GM12874 (cell line): Measurements from ENCODE around the gene TFB1M.

ENCODE experiments used
- CTCF ChIP-seq: IDR thresholded peaks from 2 replicates; pipeline ENCODE4 v1.5.1; 2011; ENCODE audit warnings: low read depth, mild to moderate bottlenecking, control low read depth, low read length, moderate library complexity; ENCODE audit not compliant: insufficient read depth

Gene TFB1M

GRCh38 chr6:155256122-155256795 is 58.0 kb downstream of the TFB1M start:
- no peak for TF ChIP-seq CTCF

GRCh38 chr6:155254139-155254538 is 60.1 kb downstream of the TFB1M start:
- no peak for TF ChIP-seq CTCF

GRCh38 chr6:155253337-155253736 is 60.9 kb downstream of the TFB1M start:
- no peak for TF ChIP-seq CTCF

DNA sequence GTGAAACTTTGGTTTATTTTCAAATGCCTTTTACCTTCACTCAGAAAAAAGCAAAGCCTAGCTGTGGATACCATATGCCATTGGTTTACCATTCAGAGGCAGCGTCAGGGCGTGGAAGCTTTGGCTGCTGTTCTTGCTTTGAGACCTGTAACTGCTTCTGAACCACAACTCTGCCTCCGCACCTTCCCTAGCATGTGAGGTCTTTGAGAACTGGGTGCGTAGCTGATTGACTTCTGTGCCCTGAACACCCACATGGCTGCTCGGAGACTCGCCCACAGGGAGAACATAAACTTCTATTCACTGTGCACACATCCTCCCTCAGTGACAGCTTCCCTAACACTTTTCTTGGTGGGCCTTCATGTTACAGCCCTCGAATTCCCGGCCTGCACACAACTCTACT is 61.7 kb downstream of the TFB1M start:
- TF ChIP-seq CTCF: no peak

GRCh38 chr6:155250701-155251381 is 63.4 kb downstream of the TFB1M start:
- TF ChIP-seq CTCF: no peak

DNA sequence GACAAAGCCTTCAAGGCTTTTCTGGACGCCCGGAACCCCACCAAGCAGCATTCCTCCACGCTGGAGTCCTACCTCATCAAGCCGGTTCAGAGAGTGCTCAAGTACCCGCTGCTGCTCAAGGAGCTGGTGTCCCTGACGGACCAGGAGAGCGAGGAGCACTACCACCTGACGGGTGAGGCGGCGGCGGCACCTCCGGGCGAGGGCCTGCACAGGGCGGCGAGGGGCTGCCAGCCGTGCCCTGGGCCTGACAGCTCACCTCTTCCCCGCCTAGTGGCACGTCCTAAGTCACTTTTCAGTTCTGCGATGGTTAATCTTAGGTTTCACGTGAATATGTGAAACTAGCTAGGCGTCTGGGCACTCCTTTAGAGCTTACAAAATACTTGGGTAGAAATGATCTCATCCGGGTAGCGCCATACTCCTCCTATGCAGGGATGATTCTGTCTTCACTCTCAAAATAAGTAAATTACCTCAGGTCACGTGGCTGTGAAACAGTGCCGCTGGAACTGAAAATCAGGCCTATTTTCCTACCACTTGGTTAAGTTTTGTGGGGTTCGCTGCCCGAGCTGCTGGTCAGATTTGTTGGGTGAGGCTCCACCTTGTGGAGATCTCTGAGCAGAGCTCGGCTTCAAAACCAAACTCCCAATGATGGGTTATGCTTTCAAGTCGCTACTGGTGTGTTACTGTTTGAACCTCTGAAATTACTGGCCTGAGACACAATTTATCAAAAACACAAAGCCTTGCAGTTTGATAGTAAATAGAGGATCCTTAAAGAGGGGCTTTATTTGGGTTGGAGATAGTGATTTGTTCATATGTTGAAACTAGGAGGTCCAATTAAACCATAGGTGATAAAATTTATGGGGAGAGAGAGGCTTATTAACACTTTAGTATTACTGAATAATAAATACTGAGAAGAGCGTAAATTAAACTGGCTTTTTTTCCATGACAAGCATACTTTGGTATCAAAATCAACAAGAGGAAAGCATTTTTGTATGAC is 66.0 kb downstream of the TFB1M start:
- TF ChIP-seq CTCF: peak; percentile 44; the same call in 1 of the 2 replicates

DNA sequence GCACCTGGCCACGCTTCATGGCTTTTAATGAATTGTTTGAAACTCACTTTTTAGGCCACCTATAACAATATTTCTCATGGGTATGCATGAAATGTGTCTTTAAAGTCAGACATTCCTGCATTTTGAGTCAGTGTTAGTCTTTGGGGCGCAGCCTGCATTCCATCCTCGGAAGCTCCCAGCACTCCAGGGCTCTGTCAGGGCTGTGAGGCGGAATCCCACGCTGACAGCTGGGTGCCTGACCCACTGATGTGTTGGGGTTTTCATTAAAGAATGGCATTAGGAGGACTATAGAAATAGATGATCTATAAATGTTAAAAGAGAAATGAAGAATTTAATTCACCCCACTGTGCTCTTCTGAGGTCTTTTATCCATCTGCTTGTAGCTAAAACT is 66.7 kb downstream of the TFB1M start:
- no peak for TF ChIP-seq CTCF
